Smooth muscle cell (in vitro differentiated cells): ENCODE data around the gene ID3. TPM values are rescaled to one million over a fixed set of nuclear protein-coding genes. Genes with fewer than 3 reads are reported as not detected.

Source experiments
- DNase-seq: peaks from one replicate; lab custom pipeline; 2025; ENCODE audit not compliant: unreplicated experiment; lab: John Stamatoyannopoulos, UW
- H2AFZ ChIP-seq: fragments of 200-600 bp; sonication (generic); 2 replicates; pipeline ENCODE4 v1.6.0; 2016; ENCODE audit warnings: antibody characterized with exemption, low read depth, mild to moderate bottlenecking
- H3F3A ChIP-seq: fragments of 200-600 bp; sonication (generic); 2 replicates; pipeline ENCODE4 v1.6.0; 2017; ENCODE audit warnings: antibody characterized with exemption, low read depth
- H3K27ac ChIP-seq: fragments of 200-600 bp; sonication (generic); 2 replicates; pipeline ENCODE4 v1.5.1; 2016; ENCODE audit warnings: low read depth, mild to moderate bottlenecking
- H3K27me3 ChIP-seq: fragments of 200-600 bp; sonication (generic); 2 replicates; pipeline ENCODE4 v1.6.1; 2016; ENCODE audit warnings: low read depth, mild to moderate bottlenecking
- H3K36me3 ChIP-seq: fragments of 200-600 bp; sonication (generic); 2 replicates; pipeline ENCODE4 v1.5.1; 2016; ENCODE audit warnings: low read depth
- H3K4me1 ChIP-seq: fragments of 200-600 bp; sonication (generic); 2 replicates; pipeline ENCODE4 v1.5.1; 2016; ENCODE audit warnings: low read depth
- H3K4me2 ChIP-seq: fragments of 200-600 bp; sonication (generic); 2 replicates; pipeline ENCODE4 v1.6.0; 2016; ENCODE audit warnings: mild to moderate bottlenecking
- H3K4me3 ChIP-seq: fragments of 200-600 bp; sonication (generic); 2 replicates; pipeline ENCODE4 v1.5.1; 2016; ENCODE audit warnings: mild to moderate bottlenecking
- H3K79me2 ChIP-seq: fragments of 200-600 bp; sonication (generic); 2 replicates; pipeline ENCODE4 v1.6.0; 2016; ENCODE audit warnings: low read depth, mild to moderate bottlenecking
- H3K9ac ChIP-seq: fragments of 200-600 bp; sonication (generic); 2 replicates; pipeline ENCODE4 v1.6.0; 2016; ENCODE audit warnings: low read depth
- H3K9me3 ChIP-seq: fragments of 200-600 bp; sonication (generic); replicated peaks from 2 replicates; pipeline ENCODE4 v1.5.1; 2016; ENCODE audit warnings: low read depth
- H4K20me1 ChIP-seq: fragments of 200-600 bp; sonication (generic); 2 replicates; pipeline ENCODE4 v1.6.0; 2016; ENCODE audit warnings: low read depth
- CTCF ChIP-seq: fragments of 200-600 bp; sonication (generic); IDR thresholded peaks from 2 replicates; pipeline ENCODE4 v1.5.1; 2017; ENCODE audit warnings: borderline replicate concordance, mild to moderate bottlenecking, antibody characterized with exemption; ENCODE audit not compliant: insufficient read depth, poor library complexity, severe bottlenecking
- WGBS: methylation state at CpG from one replicate; pipeline ENCODE4 v1.1.7; 2016; ENCODE audit warnings: low lambda C conversion rate; 5-methylcytosine and 5-hydroxymethylcytosine counted together
- polyA plus RNA-seq: library from polyadenylated mRNA; unstranded; fragments of >200 nt; fragmentation: Nextera tagmentation; extraction: Ambion mirVana; gene quantifications from 2 replicates; pipeline ENCODE4 v1.2.1, GENCODE V29; 2016
- total RNA-seq: library from RNA; depleted of rRNA; stranded (reverse); fragments of >200 nt; gene quantifications from 2 replicates; pipeline ENCODE4 v1.2.3, GENCODE V29; 2014

The ID3 gene
- total and polyA plus RNA-seq, 2 experiments from 2014 or later, result 752 to 929 TPM

DNA sequence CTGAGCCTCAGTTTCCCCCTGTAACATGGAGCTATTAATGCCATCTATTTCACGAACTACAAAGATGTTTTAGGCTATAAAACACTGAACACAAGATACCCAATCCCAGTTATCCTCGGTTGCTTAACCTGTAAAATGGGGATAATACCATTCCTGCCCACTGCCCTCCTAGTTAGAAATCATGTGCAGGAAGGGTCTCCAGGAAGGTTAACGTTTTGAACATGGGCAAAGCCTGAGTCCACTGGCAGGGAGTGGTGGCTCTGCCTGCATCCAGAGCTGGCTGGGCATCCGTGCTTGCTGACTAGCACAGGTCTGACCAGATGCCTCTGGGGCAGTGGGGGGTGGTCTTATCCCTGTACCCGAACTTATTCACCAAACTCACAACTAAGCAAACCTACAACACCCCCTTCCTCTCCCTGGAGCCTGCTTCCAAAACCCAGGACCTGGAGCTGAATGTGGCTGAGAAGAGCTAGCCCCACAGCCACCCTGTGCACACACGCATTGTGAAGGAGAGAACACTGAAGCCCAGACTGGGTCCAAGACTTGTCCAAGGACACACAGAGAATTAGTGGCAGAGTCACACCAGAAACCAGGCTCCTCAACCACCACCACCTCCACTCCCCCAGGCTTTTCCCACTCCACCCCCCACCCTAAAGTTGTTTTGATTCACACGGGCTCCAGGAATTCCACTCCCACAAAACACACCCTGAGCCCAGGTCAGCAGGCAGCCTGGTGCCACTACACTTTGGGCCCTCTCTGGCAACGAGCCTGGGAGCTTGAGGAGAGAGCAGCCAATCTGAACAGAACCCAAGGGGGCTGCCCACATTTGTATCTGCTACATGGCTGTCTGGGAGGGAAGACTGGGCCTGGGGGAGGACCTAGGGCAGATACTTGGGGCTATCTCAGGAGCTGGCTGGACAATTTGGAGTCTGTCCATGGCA, 29.9 kb downstream of the ID3 start:
- H3K79me2 ChIP-seq, result no peaks in the 10 kb centered on the region
- no peak overlapping the region for H2AFZ ChIP-seq
- no peaks in the 10 kb centered on the region for H3K9me3 ChIP-seq
- no peaks in the 10 kb centered on the region for H4K20me1 ChIP-seq
- peak overlapping the region; percentile 99 for H3K4me2 ChIP-seq
- H3K4me3 ChIP-seq, result no peak overlapping the region
- no peaks in the 10 kb centered on the region for H3K36me3 ChIP-seq
- 82% methylated on average over 8 of the region's 8 CpGs for WGBS
- no peaks in the 10 kb centered on the region for H3F3A ChIP-seq
- H3K27me3 ChIP-seq, result peaks cover 4% of the 10 kb centered on the region
- no peak overlapping the region for H3K27ac ChIP-seq
- TF ChIP-seq CTCF, result no peak
- peaks cover 21% of the 10 kb centered on the region for H3K4me1 ChIP-seq
- H3K9ac ChIP-seq, result no peak overlapping the region
- DNase-seq, result no peak

DNA sequence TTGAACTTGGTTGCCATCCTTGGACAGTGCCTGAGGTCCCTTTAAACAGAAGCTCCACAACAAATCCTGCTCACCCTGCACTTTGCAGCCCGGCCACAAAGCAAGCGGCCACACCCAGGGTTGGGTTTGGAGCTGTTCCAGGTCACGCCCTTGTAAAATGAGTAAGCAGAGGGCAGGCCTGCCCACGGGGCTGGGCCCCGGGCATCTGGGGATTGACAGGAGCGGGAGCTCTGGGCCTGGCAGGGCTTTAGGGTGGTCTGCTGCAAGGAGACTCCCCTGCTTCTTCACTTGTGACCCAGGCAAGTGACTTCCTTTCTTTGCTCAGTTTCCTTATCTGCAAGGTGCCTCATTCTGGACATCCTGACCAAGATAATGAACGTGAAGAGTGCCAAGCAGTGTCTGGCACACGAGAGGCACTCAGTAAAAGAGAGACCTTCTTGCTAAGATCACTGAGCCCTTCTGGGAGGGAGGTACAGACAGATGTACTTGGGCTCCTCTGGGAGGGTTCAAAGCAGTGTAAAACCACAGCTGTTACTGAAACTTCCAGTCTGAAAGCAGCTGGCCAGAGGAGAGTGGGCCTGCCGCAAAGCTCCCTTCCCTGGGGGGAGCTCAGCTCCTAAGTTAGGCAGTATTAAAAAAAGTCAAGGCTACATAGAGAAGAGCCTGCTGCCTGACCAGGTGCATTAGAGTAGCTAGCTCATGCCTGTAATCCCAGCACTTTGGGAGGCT, 30.9 kb downstream of the ID3 start:
- Histone ChIP-seq H3F3A (no peaks in the 10 kb centered on the region), H3K79me2 (no peaks in the 10 kb centered on the region), H3K4me2 (no peak overlapping the region), H3K27ac (no peak overlapping the region), H3K4me1 (peaks cover 21% of the 10 kb centered on the region), H3K27me3 (peaks cover 4% of the 10 kb centered on the region), H2AFZ (no peak overlapping the region), H4K20me1 (no peaks in the 10 kb centered on the region), H3K9me3 (no peaks in the 10 kb centered on the region), H3K4me3 (no peak overlapping the region), H3K9ac (no peak overlapping the region), H3K36me3 (no peaks in the 10 kb centered on the region)
- 51% methylated on average over 9 of the region's 9 CpGs for WGBS
- TF ChIP-seq CTCF, result no peak
- no peak for DNase-seq

DNA sequence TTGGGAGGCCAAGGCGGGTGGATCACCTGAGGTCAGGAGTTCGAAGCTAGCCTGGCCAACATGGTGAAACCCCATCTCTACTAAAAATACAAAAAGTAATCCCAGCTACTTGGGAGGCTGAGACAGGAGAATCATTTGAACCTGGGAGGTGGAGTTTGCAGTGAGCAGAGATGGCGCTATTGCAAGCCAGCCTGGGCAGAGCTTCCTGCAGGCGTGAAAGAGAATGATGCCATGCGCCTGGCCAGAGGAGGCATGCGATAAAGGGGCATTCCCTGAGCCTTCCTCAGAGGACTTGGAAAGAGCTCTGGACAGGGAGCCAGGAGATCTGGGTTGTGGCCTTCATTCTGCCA, 31.4 kb downstream of the ID3 start:
- WGBS, result 96% methylated on average over 6 of the region's 6 CpGs
- H3K79me2 ChIP-seq, result no peaks in the 10 kb centered on the region
- peaks cover 4% of the 10 kb centered on the region for H3K27me3 ChIP-seq
- no peak for TF ChIP-seq CTCF
- H4K20me1 ChIP-seq, result no peaks in the 10 kb centered on the region
- H3K9ac ChIP-seq, result no peak overlapping the region
- H3K9me3 ChIP-seq, result no peaks in the 10 kb centered on the region
- H3K36me3 ChIP-seq, result no peaks in the 10 kb centered on the region
- no peak overlapping the region for H3K4me3 ChIP-seq
- H3K4me2 ChIP-seq, result no peak overlapping the region
- H3K4me1 ChIP-seq, result peaks cover 21% of the 10 kb centered on the region
- H3F3A ChIP-seq, result no peaks in the 10 kb centered on the region
- no peak overlapping the region for H2AFZ ChIP-seq
- H3K27ac ChIP-seq, result no peak overlapping the region
- no peak for DNase-seq
